ENCODE results near the gene LOXL1. TPM values are rescaled to one million over a fixed set of nuclear protein-coding genes. Genes with fewer than 3 reads are reported as not detected.

Gene LOXL1
- polyA plus RNA-seq, 1 of the 3 experiments (the other 2 are of a cell fraction): 50.3 TPM

GRCh38 chr15:73952913-73953750 is 26.9 kb downstream of the LOXL1 start:
- no peak overlapping the region for H3K4me2 ChIP-seq
- no peaks in the 10 kb centered on the region for H3K9me2 ChIP-seq
- H3K4me1 ChIP-seq (ENCODE audit: control insufficient read depth in 1 of 2, insufficient read depth in 2 of 2, low read depth in 1 of 2, low read length in 1 of 2): peaks cover 30 to 33% of the 10 kb centered on the region in 2 experiments
- POLR2A ChIA-PET: no interaction called here
- H3K27ac ChIP-seq (ENCODE audit: low read depth in 2 of 2, low read length in 1 of 2): no peak overlapping the region; a peak in 1 of 4 replicates
- no peaks in the 10 kb centered on the region for H4K20me1 ChIP-seq (ENCODE audit: insufficient read depth)
- no peaks in the 10 kb centered on the region for H3K79me2 ChIP-seq (ENCODE audit: insufficient read depth)
- CTCF ChIA-PET: interaction anchor here (0.8 to 4.7 kb wide), 3 partner anchors 12 to 46 kb away, joined by 3 to 35 read pairs (median 13); no protein-coding TSS in a partner anchor
- H3K9me3 ChIP-seq: no peaks in the 10 kb centered on the region
- peaks cover 20% of the 10 kb centered on the region for H3F3A ChIP-seq (replicated peaks; ENCODE audit: insufficient read depth)
- H2AFZ ChIP-seq (ENCODE audit: low read depth): no peak overlapping the region
- peak; percentile 13 for DNase-seq
- no peak for TF ChIP-seq FOXM1 (IDR thresholded peaks at IDR 0.05; ENCODE audit: low read depth)
- no peak overlapping the region for H3K9ac ChIP-seq
- H3K36me3 ChIP-seq (replicated peaks in 1 of 2; ENCODE audit: control insufficient read depth in 1 of 2, insufficient read depth in 2 of 2, low read length in 1 of 2): peaks cover 0 to 8% of the 10 kb centered on the region in 2 experiments
- H3K27me3 ChIP-seq (ENCODE audit: insufficient read depth): no peaks in the 10 kb centered on the region
- H3K4me3 ChIP-seq (ENCODE audit: low read depth in 2 of 2, low read length in 1 of 2): no peak overlapping the region
- 94% methylated on average over 6 of the region's 10 CpGs for WGBS (ENCODE audit: low lambda C conversion rate)

GRCh38 chr15:73954188-73955145 is 28.2 kb downstream of the LOXL1 start:
- Histone ChIP-seq H3K79me2 (ENCODE audit: insufficient read depth) (no peaks in the 10 kb centered on the region), H3K4me1 (ENCODE audit: control insufficient read depth in 1 of 2, insufficient read depth in 2 of 2, low read depth in 1 of 2, low read length in 1 of 2) (peaks cover 34 to 39% of the 10 kb centered on the region in 2 experiments), H4K20me1 (ENCODE audit: insufficient read depth) (no peaks in the 10 kb centered on the region), H3F3A (replicated peaks; ENCODE audit: insufficient read depth) (peaks cover 32% of the 10 kb centered on the region), H3K27ac (ENCODE audit: low read depth in 2 of 2, low read length in 1 of 2) (no peak overlapping the region), H3K4me2 (no peak overlapping the region), H3K4me3 (ENCODE audit: low read depth in 2 of 2, low read length in 1 of 2) (no peak overlapping the region), H3K36me3 (replicated peaks in 1 of 2; ENCODE audit: control insufficient read depth in 1 of 2, insufficient read depth in 2 of 2, low read length in 1 of 2) (peaks cover 0 to 4% of the 10 kb centered on the region in 2 experiments), H3K9me2 (no peaks in the 10 kb centered on the region), H3K9ac (no peak overlapping the region), H3K9me3 (no peaks in the 10 kb centered on the region), H3K27me3 (ENCODE audit: insufficient read depth) (no peaks in the 10 kb centered on the region), H2AFZ (ENCODE audit: low read depth) (no peak overlapping the region)
- TF ChIP-seq FOXJ3 (CRISPR knock-in tag; IDR thresholded peaks at IDR 0.05) (no peak), GABPA (IDR thresholded peaks at IDR 0.05; ENCODE audit: low read depth) (no peak), YY1 (IDR thresholded peaks at IDR 0.05; ENCODE audit: low read depth) (no peak), NRF1 (IDR thresholded peaks at IDR 0.05; ENCODE audit: low read depth, low read length) (no peak), RXRA (IDR thresholded peaks at IDR 0.05; ENCODE audit: borderline replicate concordance, low read depth) (no peak), RCOR1 (IDR thresholded peaks at IDR 0.05; ENCODE audit: low read length) (no peak), IRF3 (IDR thresholded peaks at IDR 0.05; ENCODE audit: low read depth, low read length) (no peak), MEF2A (IDR thresholded peaks at IDR 0.05; ENCODE audit: borderline replicate concordance, low read depth) (no peak), RAD21 (IDR thresholded peaks at IDR 0.05; ENCODE audit: low read length) (no peak), GATA2 (CRISPR knock-in tag; IDR thresholded peaks at IDR 0.05) (no peak), ZBTB33 (IDR thresholded peaks at IDR 0.05; ENCODE audit: borderline replicate concordance, low read depth) (no peak)
- ChIA-PET POLR2A (no interaction called here), CTCF (interaction anchor here (0.8 to 4.7 kb wide), 8 partner anchors 11 to 368 kb away, joined by 3 to 35 read pairs (median 4); no protein-coding TSS in a partner anchor)
- DNase-seq: no peak
- 97% methylated on average over 26 of the region's 27 CpGs for WGBS (ENCODE audit: low lambda C conversion rate)
